HUDEP-2 (cell line): Measurements from ENCODE around the gene XCR1.
"Not testable (repeated sequence)": the region's sequence is repeated elsewhere in the genome, so short reads cannot be mapped to it uniquely, and the experiment has no call there.

ENCODE experiments used
- DNase-seq, 76 experiments: peaks; one replicate each; lab custom pipeline; 2025; ENCODE audit not compliant: unreplicated experiment in 76 of 76; lab: John Stamatoyannopoulos, UW

The XCR1 gene, protein sequence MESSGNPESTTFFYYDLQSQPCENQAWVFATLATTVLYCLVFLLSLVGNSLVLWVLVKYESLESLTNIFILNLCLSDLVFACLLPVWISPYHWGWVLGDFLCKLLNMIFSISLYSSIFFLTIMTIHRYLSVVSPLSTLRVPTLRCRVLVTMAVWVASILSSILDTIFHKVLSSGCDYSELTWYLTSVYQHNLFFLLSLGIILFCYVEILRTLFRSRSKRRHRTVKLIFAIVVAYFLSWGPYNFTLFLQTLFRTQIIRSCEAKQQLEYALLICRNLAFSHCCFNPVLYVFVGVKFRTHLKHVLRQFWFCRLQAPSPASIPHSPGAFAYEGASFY

DNA sequence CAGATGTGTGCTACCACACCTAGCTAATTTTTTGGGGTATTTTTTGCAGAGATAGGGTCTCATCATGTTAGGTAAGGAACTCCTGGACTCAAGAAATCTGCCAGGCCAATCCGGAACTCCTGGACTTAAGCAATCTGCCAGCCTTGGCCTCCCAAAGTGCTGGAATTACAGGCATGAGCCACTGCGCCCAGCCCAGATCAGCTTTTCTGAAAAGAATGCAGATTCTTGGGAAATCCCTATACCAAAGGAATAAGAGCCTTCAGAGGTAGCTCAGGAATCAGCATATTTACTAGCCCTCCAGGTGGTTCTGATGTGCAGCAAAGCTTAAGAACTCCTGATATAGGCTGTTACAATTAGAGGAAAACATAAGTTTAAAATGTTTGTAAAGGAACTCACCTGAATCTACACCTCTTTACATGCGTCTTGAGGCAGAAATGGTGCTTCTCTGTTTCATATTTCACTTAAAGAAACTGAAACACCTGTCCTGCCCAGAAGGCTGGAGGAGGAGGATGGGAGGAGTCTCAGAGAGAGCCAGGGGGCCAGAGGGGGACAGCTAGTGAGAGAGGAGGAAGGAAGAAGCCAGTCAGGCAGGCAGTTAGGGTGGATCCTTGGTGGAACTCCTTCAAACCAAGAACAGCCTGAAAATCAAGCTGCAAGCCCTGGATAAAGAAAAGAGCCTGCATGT is at the start of gene XCR1:
Gene XCR1 (minus strand): TSS at position 463 of the 685 bp plus-strand sequence. CDS start 5,536 bp downstream, outside the sequence.
- no peak for DNase-seq

DNA sequence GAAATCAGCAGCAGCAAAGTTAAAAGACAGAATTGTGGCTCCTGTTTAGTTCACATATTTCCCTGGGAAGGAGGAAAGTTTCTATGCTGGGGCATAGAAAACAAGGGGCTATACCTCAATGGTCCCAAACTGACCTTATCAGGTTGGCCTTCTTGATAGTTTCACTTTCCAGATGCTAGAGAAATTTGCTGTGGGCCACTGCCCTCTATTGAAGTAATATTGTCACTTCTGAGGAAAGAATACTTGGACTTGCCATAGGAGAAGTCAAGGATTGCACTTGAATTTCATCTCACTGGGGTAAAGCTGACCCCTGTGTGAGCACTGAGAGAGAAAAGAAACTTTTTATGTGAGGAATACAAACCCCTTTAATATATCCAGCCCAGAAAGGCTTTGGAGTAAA is 49.3 kb upstream of the XCR1 start:
- peak in 1 of 76 experiments; percentile 2 for DNase-seq

DNA sequence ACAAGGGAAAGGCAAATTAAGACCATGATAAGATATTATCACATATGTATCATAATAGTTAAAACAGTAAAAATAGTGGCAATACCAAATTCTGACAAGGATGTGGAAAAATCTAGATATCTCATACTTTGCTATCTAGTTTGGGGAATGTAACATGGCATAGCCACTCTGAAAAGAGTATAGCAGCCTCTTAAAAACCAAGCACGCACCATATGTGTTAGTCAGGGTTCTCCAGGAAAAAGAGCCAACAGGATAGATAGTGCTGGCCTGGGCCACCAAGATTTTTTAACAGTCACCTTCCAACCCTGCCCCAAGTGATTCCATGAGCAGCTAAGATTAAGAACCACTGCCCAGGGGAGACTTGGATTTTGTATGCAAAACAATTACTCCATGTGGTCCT is 48.5 kb upstream of the XCR1 start:
- no peak for DNase-seq

DNA sequence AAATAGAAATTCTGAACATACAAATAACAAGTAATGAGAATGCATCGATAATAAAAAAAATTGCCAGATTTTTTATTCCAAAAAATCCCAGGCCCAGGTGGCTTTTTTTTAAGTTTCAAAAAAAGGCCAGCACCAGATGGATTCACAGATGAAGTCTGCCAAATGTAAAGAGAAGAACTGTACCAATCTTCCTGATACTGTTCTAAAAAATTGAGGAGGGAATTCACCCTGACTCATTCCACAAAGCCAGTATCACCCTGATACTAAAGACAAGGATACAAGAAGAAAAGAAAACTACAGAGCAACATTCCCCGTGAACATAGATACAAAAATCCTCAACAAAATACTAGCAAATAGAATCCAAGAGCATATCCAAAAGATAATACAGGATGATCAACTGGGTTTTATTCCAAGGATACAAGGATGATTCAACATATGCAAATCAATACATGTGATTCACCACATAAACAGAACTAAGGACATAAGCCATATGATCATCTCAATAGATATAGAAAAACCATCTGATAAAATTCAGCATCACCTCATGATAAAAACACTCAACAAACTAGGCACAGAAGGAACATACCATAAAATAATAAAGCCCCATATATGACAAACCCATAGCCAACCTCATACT is 44.1 kb upstream of the XCR1 start:
- DNase-seq: no peak

DNA sequence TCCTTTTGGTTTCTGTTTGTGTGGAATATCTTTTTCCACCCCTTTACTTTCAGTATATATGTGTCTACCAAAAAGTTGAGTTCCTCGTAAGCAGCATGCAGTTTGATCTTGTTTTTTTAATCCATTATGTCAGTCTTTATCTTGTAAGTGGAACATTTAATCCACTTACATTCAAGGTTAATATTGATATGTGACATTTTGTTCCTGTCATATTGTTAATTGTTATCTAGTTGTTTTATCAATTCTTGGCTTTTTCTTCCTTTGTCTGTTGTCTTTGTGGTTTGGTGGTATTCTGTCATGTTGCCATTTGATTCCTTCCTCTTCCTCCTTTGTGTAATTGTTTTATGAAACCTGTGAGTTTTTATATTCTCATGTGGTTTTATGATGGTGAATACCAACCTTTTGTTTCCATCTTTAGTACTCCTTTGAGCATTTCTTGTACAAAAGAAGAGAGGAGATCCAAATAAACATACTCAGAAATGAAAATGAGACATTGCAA is 43.4 kb upstream of the XCR1 start:
- no peak for DNase-seq

DNA sequence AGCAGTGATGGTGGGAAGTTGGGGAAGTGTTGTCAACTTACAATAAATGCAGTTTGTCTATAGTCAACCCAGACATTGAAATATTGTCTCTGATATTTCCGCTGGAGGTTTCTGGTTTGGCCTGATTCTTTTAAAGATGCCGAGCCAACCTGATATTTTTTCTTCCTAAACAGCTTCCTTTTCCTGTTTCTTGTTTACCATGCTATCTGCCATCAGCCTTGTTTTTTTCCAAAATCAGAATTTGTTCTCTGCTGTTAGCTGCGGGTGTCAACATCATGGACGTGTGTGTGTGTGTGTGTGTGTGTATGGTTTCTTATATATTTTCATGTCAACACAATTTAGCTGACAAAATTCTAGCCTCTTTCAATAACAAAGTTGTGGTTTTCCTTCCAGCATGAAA is 41.2 kb upstream of the XCR1 start:
- no peak for DNase-seq

DNA sequence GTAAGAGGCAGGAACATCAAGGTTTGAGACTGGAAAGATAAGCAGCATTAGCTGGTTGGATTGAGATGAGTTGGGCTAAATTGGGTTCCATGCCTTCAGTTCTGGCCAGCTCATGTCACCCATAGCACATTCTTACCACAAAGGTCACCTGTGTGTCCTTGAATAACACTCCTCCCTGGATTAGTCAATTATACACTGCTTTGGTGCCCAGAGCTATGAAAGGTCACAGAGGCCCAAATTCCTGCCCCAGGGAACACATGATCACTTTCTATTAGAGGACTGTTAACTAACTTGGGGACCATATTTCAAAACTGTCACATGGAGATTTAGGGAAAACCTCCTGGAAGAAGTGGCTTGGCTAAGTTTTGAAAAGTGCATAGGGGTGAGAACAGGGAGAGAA is 40.1 kb upstream of the XCR1 start:
- no peak for DNase-seq

DNA sequence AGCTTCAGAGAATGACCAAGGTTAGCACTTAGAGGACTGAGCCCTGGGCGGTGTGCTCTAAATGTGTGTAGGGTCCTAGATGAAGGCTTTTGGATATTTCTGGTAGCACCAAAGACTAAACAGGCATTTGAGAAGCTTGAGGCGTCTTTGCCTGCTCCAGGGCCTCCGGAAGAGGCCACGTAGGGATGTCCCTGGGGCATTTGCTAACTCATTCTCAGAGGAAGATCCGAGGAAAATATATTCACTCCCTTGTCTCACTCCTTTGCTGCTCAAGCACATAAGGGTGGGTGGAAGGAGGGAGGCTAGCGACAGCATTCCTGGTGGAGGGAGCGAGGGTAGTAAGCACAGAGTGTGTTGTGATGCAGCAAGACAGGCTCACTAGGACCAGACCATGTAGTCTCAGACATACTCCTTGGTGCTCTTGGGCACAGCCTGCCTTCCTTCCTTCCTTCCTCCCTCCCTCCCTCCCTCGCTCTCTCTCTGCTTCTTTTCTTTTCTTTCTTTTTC is 38.5 kb upstream of the XCR1 start:
- no peak for DNase-seq

DNA sequence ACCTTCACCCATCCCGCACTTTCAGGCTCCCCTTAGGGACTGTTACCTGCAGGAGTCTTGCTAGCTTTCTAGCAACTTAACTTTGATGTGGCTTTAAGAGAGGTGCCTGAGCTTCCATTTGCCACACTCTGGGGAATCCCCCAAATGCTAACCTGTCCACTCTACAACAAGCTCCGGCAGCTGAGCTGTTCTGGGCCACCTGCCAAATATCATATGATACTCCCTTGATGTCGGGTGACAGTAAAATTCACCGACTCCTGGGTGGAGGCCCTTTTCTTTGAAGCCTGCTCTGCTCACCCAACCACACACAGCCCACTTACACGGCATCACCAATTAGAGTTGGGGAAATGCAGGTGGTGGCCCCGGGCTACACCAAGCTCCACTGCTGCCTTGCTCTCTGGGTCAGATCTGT is 38.0 kb upstream of the XCR1 start:
- DNase-seq: peak in 35 of 76 experiments; percentile 1 to 58 (median 16)

DNA sequence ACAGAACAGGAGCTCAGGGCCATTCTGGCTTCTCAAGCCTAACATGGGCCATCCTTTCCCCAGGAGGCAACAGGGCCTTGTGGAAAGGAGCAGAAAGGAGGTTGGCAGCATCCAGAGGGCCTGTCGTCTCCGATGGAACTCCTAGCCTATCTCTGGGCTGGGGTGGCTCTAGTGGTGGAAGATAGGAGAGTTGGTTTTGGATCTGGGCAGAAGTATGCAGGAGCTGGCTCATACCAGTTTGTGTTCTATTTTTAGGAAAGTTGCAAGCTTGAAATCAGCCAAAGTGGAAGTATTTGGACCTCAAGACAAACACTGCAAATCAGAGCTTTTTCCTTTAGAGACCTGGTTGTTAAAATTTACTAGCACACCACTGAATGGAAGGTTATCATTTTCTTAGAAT is 35.4 kb upstream of the XCR1 start:
- no peak for DNase-seq

DNA sequence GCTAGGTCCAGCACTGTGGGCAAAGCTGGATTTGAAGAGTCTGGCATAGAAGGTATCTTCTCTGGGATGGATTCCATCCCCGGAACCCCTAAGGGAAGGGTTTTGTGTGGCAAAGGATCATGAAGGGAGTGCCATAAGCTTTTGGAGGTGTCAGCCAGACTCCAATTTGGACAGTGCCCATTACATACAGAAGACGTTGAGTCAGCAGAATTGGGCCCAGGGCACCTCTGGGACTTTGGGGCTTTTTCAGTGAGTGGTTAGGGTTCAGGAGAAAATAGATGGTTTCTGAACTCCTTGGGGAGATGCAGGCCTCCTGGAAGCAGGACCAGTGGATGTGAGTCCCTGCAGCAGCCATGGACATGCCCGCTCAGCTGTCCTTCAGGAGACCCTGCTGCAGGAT is 34.6 kb upstream of the XCR1 start:
- no peak for DNase-seq

DNA sequence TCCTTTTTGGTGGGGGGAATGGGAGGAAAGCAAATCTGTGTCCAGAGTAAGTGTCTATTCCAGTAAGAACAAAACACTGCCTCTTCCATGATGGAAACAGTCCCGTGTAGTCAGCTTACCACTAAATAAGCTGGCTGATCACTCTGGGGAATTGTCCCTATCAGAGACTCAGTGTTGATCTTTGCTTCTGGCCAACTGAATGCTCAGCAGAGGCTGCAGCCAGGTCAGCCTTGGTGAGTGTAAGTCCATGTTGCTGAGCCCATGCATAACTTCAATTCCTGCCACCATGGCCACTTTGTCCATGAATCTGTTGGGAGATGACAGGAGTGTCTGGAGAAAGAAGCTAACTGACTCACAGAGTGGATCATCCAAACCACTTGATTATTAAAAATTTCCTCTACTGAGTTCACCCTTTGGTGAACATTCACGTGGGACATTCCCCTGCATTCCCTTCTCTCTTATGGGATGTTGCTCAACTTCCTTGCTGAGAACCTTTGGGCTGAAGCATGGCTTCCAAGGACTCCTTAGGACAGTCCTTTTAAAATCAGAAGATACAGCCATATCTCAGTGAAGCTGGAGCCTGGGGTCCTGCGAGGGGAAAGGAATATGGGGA is 33.9 kb upstream of the XCR1 start:
- no peak for DNase-seq

DNA sequence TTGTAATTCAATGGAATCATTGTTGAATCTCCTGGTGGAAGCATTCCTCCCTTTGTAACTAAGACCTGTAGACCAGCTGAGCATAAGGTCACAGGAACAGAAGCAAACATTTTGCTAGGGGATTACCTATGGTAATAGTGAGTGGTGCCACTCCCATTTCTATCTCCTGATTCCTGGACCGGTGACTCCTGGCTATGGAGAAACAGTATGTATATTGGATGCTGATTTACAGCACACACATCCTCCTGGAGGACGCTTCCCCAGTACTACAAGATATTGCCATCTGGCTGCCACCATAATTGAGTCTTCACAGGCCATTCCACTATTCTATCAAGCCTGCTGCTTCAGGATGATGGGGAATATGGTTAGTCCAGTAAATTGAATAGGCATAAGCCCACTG is 33.3 kb upstream of the XCR1 start:
- no peak for DNase-seq

DNA sequence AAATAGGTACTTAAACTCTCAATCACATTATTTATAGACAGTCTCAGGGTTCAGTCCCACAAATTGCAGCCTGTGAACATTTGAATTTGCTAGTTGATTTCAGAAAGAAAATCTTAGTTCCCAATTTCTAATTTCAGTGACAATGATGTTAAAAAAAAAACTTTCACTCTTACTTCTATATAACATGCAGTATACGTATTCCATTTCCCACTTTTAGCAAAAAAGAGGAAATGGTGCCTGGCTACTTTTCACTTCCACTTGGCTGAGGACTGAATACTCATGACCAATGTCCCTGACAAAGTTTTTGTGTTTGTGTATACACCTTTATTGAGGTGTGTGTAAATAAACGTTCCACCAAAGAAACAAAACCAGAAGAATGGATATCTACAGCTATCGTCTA is 32.1 kb upstream of the XCR1 start:
- DNase-seq: no peak

DNA sequence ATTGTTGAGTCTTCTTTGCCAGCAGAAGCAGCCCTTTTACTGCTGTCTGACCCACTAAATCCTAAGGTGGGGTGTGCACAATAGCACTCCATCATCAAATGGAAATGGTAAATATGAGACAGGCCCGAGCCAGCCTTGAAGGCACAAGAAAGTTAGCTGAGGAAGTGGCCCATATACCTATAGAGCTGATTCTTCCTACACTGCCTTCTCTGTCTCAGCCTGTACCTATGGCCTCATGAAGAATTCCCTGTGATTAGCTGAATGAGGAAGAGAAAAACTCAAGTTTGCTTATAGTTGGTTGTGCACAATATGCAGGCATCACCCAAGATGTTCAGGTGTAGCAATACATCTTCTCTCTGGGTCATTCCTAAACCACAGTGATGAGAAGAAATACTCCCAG is 31.7 kb upstream of the XCR1 start:
- DNase-seq: no peak

DNA sequence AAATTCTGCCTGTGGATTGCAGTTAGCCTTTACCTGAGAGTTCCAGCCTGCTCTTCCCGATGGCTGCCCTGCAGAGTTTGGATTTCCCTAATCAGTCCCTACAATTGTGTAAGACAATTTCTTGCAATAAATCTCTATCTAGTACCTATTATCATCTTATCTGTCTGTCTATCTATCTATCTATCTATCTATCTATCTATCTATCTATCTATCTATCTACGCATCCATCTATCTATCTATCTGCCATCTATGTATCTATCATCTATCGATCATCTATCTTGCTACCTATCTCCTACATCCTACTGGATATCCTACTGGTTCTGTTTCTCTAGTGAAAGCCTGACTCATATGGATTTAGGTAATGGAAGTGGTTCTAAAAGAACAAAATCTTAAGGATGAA is 30.4 kb upstream of the XCR1 start:
- DNase-seq: no peak

DNA sequence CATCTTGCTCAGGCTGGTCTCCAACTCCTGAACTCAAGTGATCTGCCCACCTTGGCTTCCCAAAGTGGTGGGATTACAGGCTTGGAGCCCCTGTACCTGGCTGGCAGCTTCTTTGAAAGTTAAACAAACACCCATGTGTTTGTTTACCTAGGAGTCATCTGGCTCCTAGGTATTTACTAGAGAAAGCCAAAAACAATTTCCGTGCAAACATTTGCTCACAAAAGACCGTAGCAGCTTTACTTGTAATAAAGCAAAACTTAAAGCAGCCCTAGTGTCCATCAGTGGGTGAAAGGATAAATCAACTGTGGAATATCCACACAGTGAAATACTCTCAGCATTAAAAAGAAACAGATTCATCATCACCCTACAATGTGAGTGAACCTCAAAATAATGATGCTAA is 29.4 kb upstream of the XCR1 start:
- no peak for DNase-seq

DNA sequence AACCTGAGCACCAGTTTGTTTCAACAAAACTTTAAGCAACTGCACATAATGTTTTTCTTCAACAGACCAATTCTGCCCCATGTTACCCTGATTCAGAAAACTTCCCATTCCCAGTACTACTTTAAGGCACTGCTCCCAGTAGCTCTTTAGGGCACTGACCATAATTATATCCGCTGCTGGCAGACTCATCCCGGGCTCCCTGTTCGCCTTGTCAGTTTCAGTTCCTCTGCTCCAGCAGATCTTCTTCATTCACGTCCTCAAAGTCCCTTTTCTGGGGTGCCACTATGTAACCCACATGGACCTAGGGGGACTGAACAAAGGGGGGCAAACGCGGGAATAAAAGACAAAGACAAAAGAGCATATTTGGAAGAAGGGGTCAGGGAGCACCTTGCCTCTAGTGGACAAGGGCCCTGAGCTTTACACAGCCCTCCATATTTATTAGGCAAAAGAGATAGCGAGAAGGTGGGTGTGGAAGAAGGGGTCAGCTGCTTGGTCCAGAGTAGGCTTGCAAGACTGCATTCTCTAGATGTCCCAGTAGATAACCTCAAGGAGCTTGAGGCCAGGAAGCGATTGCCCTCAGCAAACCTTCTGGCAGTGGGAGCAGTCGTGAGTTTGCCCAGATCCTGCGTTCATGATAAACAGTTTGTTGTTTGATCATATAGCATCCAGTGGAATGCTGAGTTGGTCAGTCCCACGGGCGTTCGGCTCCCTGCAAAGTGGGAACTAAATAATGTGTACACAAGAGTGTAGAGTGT is 26.7 kb upstream of the XCR1 start:
- not testable (repeated sequence) for DNase-seq

DNA sequence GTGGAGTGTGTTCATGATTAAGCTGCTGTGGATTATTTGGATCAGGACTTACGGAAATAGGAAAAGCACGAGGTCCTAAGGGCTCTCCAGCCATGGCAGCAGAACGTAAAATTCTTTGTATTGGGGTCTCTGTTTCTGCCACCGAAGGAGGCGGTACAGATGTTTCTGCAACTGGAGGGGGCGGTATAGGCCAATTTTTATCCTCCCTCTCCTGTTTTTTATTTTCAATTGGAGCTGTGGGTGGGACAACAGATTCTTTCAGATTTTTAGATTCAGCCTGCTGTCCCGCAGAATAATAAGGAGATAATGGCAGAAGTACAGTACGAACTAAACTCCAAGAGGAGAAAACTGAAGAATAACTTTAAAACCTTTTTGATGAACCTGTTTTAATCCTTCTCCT is 26.0 kb upstream of the XCR1 start:
- DNase-seq: not testable (repeated sequence)

DNA sequence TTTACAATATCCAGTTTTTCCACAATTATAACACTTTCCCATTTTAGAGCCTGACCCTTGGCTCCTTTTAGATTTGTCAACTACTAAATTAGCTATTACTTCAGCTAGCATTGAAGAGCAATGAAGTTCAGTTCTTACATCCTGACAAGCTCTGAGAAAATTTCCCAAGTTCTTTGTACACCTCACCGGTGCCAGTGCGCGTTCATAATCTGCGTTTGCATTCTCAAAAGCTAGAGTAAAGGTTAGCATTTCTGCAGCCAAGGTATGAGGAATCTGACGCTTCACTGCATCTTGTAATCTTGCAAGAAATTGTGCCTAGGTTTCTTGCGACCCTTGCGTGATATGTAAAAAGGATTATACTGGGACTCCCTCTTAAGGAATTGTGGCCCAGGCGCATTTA is 25.2 kb upstream of the XCR1 start:
- no peak for DNase-seq
